ENCODE data around the gene DAD1. TPM values are rescaled to one million over a fixed set of nuclear protein-coding genes. Genes with fewer than 3 reads are reported as not detected.

Gene DAD1
- total and polyA plus RNA-seq, 2 donors from 2014 or later: 205 to 523 TPM

GRCh38 chr14:22522466-22522957, 66.5 kb downstream of the DAD1 start:
- Histone ChIP-seq H3K36me3 (ENCODE audit: control insufficient read depth in 2 of 3, insufficient read depth in 3 of 3, low read length in 3 of 3) (no peaks in the 10 kb centered on the region), H3K4me1 (ENCODE audit: control insufficient read depth in 2 of 3, insufficient read depth in 2 of 3, low read depth in 1 of 3, low read length in 3 of 3) (peaks cover 0 to 37% (median 13%) of the 10 kb centered on the region in 3 donors), H3K9ac (ENCODE audit: low read length in 3 of 3) (peak overlapping the region in 1 of 3 donors; percentile 2), H3K27me3 (ENCODE audit: control insufficient read depth, insufficient read depth, low read length) (no peaks in the 10 kb centered on the region), H3K9me3 (ENCODE audit: control insufficient read depth in 2 of 3, insufficient read depth in 1 of 3, low read length in 3 of 3) (no peaks in the 10 kb centered on the region), H3K4me3 (ENCODE audit: low read length in 3 of 3) (no peak overlapping the region), H3K27ac (ENCODE audit: low read depth in 2 of 2, low read length in 2 of 2) (peak overlapping the region in 1 of 2 donors; percentile 26)
- no peak for TF ChIP-seq CTCF (IDR thresholded peaks at IDR 0.05; ENCODE audit: borderline replicate concordance, extremely low read depth, insufficient read depth)
- FAIRE-seq (no peak), DNase-seq (no peak)
- intact Hi-C loops (cut with DNase I): no loop called here

GRCh38 chr14:22521449-22522239, 67.4 kb downstream of the DAD1 start:
- FAIRE-seq (peak; percentile 53), DNase-seq (no peak)
- Histone ChIP-seq H3K4me1 (ENCODE audit: control insufficient read depth in 2 of 3, insufficient read depth in 2 of 3, low read depth in 1 of 3, low read length in 3 of 3) (peaks cover 0 to 40% (median 15%) of the 10 kb centered on the region in 3 donors), H3K27ac (ENCODE audit: low read depth in 2 of 2, low read length in 2 of 2) (peak overlapping the region; percentile 60 to 75), H3K4me3 (ENCODE audit: low read length in 3 of 3) (no peak overlapping the region), H3K9ac (ENCODE audit: low read length in 3 of 3) (peak overlapping the region in 1 of 3 donors; percentile 42), H3K9me3 (ENCODE audit: control insufficient read depth in 2 of 3, insufficient read depth in 1 of 3, low read length in 3 of 3) (no peaks in the 10 kb centered on the region), H3K36me3 (ENCODE audit: control insufficient read depth in 2 of 3, insufficient read depth in 3 of 3, low read length in 3 of 3) (no peaks in the 10 kb centered on the region), H3K27me3 (ENCODE audit: control insufficient read depth, insufficient read depth, low read length) (no peaks in the 10 kb centered on the region)
- intact Hi-C loops (cut with DNase I): no loop called here
- no peak for TF ChIP-seq CTCF (IDR thresholded peaks at IDR 0.05; ENCODE audit: borderline replicate concordance, extremely low read depth, insufficient read depth)

GRCh38 chr14:22520796-22521195, 68.2 kb downstream of the DAD1 start:
- Histone ChIP-seq H3K27ac (ENCODE audit: low read depth in 2 of 2, low read length in 2 of 2) (peak overlapping the region; percentile 60 to 75), H3K9ac (ENCODE audit: low read length in 3 of 3) (no peak overlapping the region), H3K4me3 (ENCODE audit: low read length in 3 of 3) (no peak overlapping the region), H3K36me3 (ENCODE audit: control insufficient read depth in 2 of 3, insufficient read depth in 3 of 3, low read length in 3 of 3) (no peaks in the 10 kb centered on the region), H3K4me1 (ENCODE audit: control insufficient read depth in 2 of 3, insufficient read depth in 2 of 3, low read depth in 1 of 3, low read length in 3 of 3) (peaks cover 5 to 40% (median 18%) of the 10 kb centered on the region in 3 donors), H3K27me3 (ENCODE audit: control insufficient read depth, insufficient read depth, low read length) (no peaks in the 10 kb centered on the region), H3K9me3 (ENCODE audit: control insufficient read depth in 2 of 3, insufficient read depth in 1 of 3, low read length in 3 of 3) (no peaks in the 10 kb centered on the region)
- DNase-seq: no peak
- no peak for TF ChIP-seq CTCF (IDR thresholded peaks at IDR 0.05; ENCODE audit: borderline replicate concordance, extremely low read depth, insufficient read depth)
- FAIRE-seq: no peak
- intact Hi-C loops (cut with DNase I): no loop called here

Measured in kidney (tissue), 14 donors.